Neuronal stem cell (in vitro differentiated cells): Measurements from ENCODE around the gene KPNA3.

Experiments
- DNase-seq: peaks from one replicate; pipeline ENCODE4 v3.0.0-alpha.2; 2013; ENCODE audit warnings: low spot score
- H2AFZ ChIP-seq: one replicate; pipeline ENCODE4 v1.6.1; 2013; ENCODE audit warnings: mild to moderate bottlenecking, low read length, inconsistent platforms
- H2AK5ac ChIP-seq: 2 replicates; pipeline ENCODE4 v1.6.1; 2013; ENCODE audit warnings: low read depth, mild to moderate bottlenecking, inconsistent platforms, low read length, moderate library complexity, mixed read lengths
- H2BK120ac ChIP-seq: 2 replicates; pipeline ENCODE4 v1.6.1; 2013; ENCODE audit warnings: low read depth, mild to moderate bottlenecking, inconsistent platforms, low read length, moderate library complexity, mixed read lengths
- H2BK12ac ChIP-seq: one replicate; pipeline ENCODE4 v1.6.1; 2013; ENCODE audit warnings: low read length, inconsistent platforms
- H2BK15ac ChIP-seq: 2 replicates; pipeline ENCODE4 v1.6.1; 2013; ENCODE audit warnings: mild to moderate bottlenecking, low read length, inconsistent platforms, mixed read lengths
- H2BK5ac ChIP-seq: one replicate; pipeline ENCODE4 v1.6.1; 2013; ENCODE audit warnings: inconsistent platforms, mild to moderate bottlenecking, low read length, moderate library complexity
- H3K14ac ChIP-seq: one replicate; pipeline ENCODE4 v1.6.1; 2013; ENCODE audit warnings: low read length, inconsistent platforms
- H3K18ac ChIP-seq: 2 replicates; pipeline ENCODE4 v1.6.1; 2013; ENCODE audit warnings: low read length, inconsistent platforms
- H3K23ac ChIP-seq: 2 replicates; pipeline ENCODE4 v1.6.1; 2013; ENCODE audit warnings: low read depth, mild to moderate bottlenecking, mixed read lengths, low read length, inconsistent platforms; ENCODE audit not compliant: poor library complexity
- H3K27ac ChIP-seq: replicated peaks from 3 replicates; pipeline ENCODE4 v1.5.1; 2013; ENCODE audit warnings: low read length, inconsistent platforms
- H3K27me3 ChIP-seq, 3 experiments: 2 replicates each; pipeline ENCODE4 v1.6.1; 2013; ENCODE audit warnings: low read length in 3 of 3, mild to moderate bottlenecking in 2 of 3, inconsistent platforms in 1 of 3, low read depth in 1 of 3, mixed read lengths in 1 of 3, moderate library complexity in 1 of 3; ENCODE audit not compliant: control insufficient read depth in 3 of 3, insufficient read depth in 3 of 3
- H3K36me3 ChIP-seq, 2 donors: replicated peaks in 1 of 2; 2 replicates each; pipeline ENCODE4 v1.6.1; 2013; ENCODE audit warnings: low read length in 2 of 2; ENCODE audit not compliant: control insufficient read depth in 2 of 2, insufficient read depth in 2 of 2
- H3K4ac ChIP-seq: 2 replicates; pipeline ENCODE4 v1.6.1; 2013; ENCODE audit warnings: inconsistent platforms, mild to moderate bottlenecking, low read length, moderate library complexity
- H3K4me1 ChIP-seq, 2 donors: 1 replicate in 1 of 2; 2 replicates in 1 of 2; pipeline ENCODE4 v1.6.1; 2013; ENCODE audit warnings: low read length in 2 of 2, low read depth in 1 of 2; ENCODE audit not compliant: control insufficient read depth in 2 of 2, insufficient read depth in 1 of 2
- H3K4me2 ChIP-seq: one replicate; pipeline ENCODE4 v1.6.1; 2013; ENCODE audit warnings: mild to moderate bottlenecking, low read length, inconsistent platforms; ENCODE audit not compliant: insufficient read depth, poor library complexity, severe bottlenecking
- H3K4me3 ChIP-seq, 2 donors: 2 replicates each; pipeline ENCODE4 v1.5.1; 2013; ENCODE audit warnings: low read length in 2 of 2, mild to moderate bottlenecking in 2 of 2, inconsistent platforms in 1 of 2, moderate library complexity in 1 of 2
- H3K79me1 ChIP-seq: one replicate; pipeline ENCODE4 v1.6.1; 2013; ENCODE audit warnings: low read depth, mild to moderate bottlenecking, inconsistent platforms, low read length, moderate library complexity
- H3K9ac ChIP-seq: one replicate; pipeline ENCODE4 v1.6.1; 2013; ENCODE audit warnings: mild to moderate bottlenecking, low read depth, low read length, inconsistent platforms; ENCODE audit not compliant: poor library complexity
- H3K9me3 ChIP-seq, 2 donors: replicated peaks in 1 of 2; 2 replicates each; pipeline versions ENCODE3 to v1.6.1; 2013; ENCODE audit warnings: low read length in 2 of 2, mild to moderate bottlenecking in 2 of 2, inconsistent platforms in 1 of 2, low read depth in 1 of 2, mixed read lengths in 1 of 2, moderate library complexity in 1 of 2; ENCODE audit not compliant: control insufficient read depth in 2 of 2, insufficient read depth in 1 of 2
- H4K8ac ChIP-seq: one replicate; pipeline ENCODE4 v1.6.1; 2013; ENCODE audit warnings: low read depth, mild to moderate bottlenecking, inconsistent platforms, low read length, moderate library complexity
- H4K91ac ChIP-seq: one replicate; pipeline ENCODE4 v1.6.1; 2013; ENCODE audit warnings: low read length, low read depth, mild to moderate bottlenecking, inconsistent platforms; ENCODE audit not compliant: poor library complexity
- WGBS, 2 donors: extraction: QIAGEN DNeasy Blood & Tissue Kit; methylation state at CpG; one replicate each; pipeline ENCODE4 v1.1.7; 2013; ENCODE audit warnings: missing lambda C conversion rate in 2 of 2, mixed read lengths in 1 of 2; ENCODE audit not compliant: insufficient read length in 2 of 2, insufficient replicate concordance in 1 of 2; ENCODE audit errors: extremely low coverage in 2 of 2; 5-methylcytosine and 5-hydroxymethylcytosine counted together

The KPNA3 gene

DNA sequence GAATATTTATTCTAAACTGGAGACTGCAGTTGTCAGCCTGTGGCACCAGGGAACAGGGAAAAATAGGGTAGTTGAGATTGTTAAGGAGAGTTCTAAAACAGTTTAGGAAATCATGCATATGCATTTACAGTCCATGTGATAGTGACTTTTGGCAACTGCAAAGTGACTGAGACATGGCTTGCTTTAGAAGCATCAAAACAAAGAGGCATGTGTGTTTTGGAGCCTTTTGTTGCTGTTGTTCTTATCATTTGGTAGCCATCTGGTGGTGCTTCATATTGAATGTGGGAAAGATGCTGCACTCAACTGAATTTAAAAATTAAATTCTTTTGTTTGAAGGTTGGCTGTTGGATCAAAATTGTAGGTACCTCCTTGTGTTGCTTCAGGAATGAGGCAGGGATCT is 91.0 kb downstream of the KPNA3 start:
- Histone ChIP-seq H3K27me3 (no peaks in the 10 kb centered on the region), H2BK15ac (no peak overlapping the region), H2BK5ac (no peak overlapping the region), H3K9me3 (peaks cover 0 to 5% of the 10 kb centered on the region in 2 donors), H2AK5ac (no peak overlapping the region), H3K4me3 (no peak overlapping the region), H3K14ac (no peak overlapping the region), H4K8ac (no peak overlapping the region), H3K79me1 (no peaks in the 10 kb centered on the region), H3K4ac (no peak overlapping the region), H3K23ac (no peak overlapping the region), H2BK12ac (no peak overlapping the region), H3K4me1 (no peaks in the 10 kb centered on the region), H4K91ac (no peak overlapping the region), H3K9ac (no peak overlapping the region), H2BK120ac (no peak overlapping the region), H3K27ac (no peak overlapping the region), H3K4me2 (no peak overlapping the region), H3K36me3 (peaks cover 5 to 88% of the 10 kb centered on the region in 2 donors), H2AFZ (no peak overlapping the region), H3K18ac (no peak overlapping the region)
- no peak for DNase-seq

DNA sequence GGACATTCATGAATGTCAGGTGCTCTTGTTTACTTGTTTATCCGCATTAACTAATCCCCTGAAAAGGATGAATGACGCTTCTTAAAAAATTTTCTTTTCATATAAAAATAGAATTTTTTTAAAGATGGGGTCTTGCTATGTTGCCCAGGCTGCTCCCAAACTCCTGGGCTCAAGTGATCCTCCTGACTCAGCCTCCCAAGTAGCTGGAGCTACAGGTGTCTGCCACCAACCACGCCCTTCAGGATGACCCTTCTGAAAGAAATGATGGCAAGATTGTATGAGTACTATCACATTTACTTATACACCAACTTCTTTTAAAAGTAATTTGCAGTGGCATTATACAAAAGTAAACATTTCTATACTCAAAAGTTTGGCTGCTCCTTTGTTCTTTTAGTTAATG is 95.0 kb downstream of the KPNA3 start:
- DNase-seq = no peak
- Histone ChIP-seq H2AFZ (no peak overlapping the region), H4K91ac (no peak overlapping the region), H3K4ac (no peak overlapping the region), H2BK120ac (no peak overlapping the region), H4K8ac (no peak overlapping the region), H2BK12ac (no peak overlapping the region), H3K4me2 (no peak overlapping the region), H3K14ac (no peak overlapping the region), H3K18ac (no peak overlapping the region), H3K9ac (no peak overlapping the region), H3K23ac (no peak overlapping the region), H3K27ac (no peak overlapping the region), H3K79me1 (no peaks in the 10 kb centered on the region), H3K4me1 (no peaks in the 10 kb centered on the region), H2BK15ac (no peak overlapping the region), H3K9me3 (peaks cover 0 to 5% of the 10 kb centered on the region in 2 donors), H2BK5ac (no peak overlapping the region), H2AK5ac (no peak overlapping the region), H3K4me3 (no peak overlapping the region), H3K36me3 (peaks cover 5 to 56% of the 10 kb centered on the region in 2 donors), H3K27me3 (no peaks in the 10 kb centered on the region)
- no CpG with 5 or more reads among the region's 3 CpGs for WGBS, 2 donors

DNA sequence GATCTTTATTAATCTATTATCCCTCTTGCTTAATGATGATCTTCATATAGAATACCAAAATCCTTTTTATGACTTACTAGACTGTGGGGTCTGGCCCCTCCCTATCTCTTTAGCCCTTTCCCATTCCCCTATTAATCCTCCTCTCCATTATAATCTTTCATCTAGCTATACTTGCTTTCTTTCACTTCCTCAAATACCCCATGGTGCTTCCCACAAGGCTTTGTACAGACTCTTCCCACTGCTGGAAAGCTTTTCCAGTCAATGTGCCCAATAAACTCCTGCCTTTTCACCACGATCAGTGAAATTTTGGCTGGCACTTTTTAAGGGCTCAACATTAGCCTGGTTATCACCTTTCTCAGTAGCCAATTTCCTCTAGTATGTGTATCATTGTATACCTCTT is 98.0 kb downstream of the KPNA3 start:
- Histone ChIP-seq H2AFZ (no peak overlapping the region), H3K4me1 (no peaks in the 10 kb centered on the region), H3K9me3 (peaks cover 0 to 5% of the 10 kb centered on the region in 2 donors), H3K14ac (no peak overlapping the region), H3K9ac (no peak overlapping the region), H4K91ac (no peak overlapping the region), H3K27me3 (no peaks in the 10 kb centered on the region), H4K8ac (no peak overlapping the region), H3K4me3 (no peak overlapping the region), H3K79me1 (no peaks in the 10 kb centered on the region), H2BK12ac (no peak overlapping the region), H2BK120ac (no peak overlapping the region), H3K27ac (no peak overlapping the region), H2BK5ac (no peak overlapping the region), H3K4me2 (no peak overlapping the region), H2AK5ac (no peak overlapping the region), H3K36me3 (peaks cover 0 to 27% of the 10 kb centered on the region in 2 donors), H3K23ac (no peak overlapping the region), H2BK15ac (no peak overlapping the region), H3K4ac (no peak overlapping the region), H3K18ac (no peak overlapping the region)
- no CpG with 5 or more reads among the region's 1 CpG for WGBS, 2 donors
- no peak for DNase-seq

DNA sequence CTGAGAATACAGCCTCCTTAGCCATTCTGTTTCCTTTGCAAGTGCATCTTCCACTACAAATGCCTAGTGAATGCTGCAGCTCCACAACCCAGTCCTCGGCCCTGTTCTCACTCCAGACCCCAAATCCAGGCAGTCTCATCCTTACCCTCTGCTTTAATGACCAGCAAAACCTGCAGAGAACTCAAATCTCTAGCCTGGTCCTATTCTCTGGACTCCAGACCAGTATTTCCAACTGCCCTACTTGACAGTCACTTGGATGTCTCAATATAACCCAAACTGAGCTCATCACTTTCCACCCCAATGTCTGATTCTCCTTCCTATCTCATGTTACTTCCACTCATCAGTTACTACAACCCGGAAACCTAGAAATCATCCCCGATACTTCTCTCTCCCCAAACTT is 98.6 kb downstream of the KPNA3 start:
- Histone ChIP-seq H3K4me3 (no peak overlapping the region), H3K9ac (no peak overlapping the region), H3K23ac (no peak overlapping the region), H3K27me3 (no peaks in the 10 kb centered on the region), H2BK120ac (no peak overlapping the region), H4K8ac (no peak overlapping the region), H3K36me3 (peaks cover 0 to 29% of the 10 kb centered on the region in 2 donors), H2AFZ (no peak overlapping the region), H2AK5ac (no peak overlapping the region), H3K4me1 (no peaks in the 10 kb centered on the region), H3K27ac (no peak overlapping the region), H3K79me1 (no peaks in the 10 kb centered on the region), H4K91ac (no peak overlapping the region), H3K4me2 (no peak overlapping the region), H3K14ac (no peak overlapping the region), H3K9me3 (peaks cover 0 to 5% of the 10 kb centered on the region in 2 donors), H2BK15ac (no peak overlapping the region), H2BK12ac (no peak overlapping the region), H3K4ac (no peak overlapping the region), H3K18ac (no peak overlapping the region), H2BK5ac (no peak overlapping the region)
- DNase-seq = no peak
- no CpG with 5 or more reads among the region's 3 CpGs for whole genome bisulfite sequencing, 2 donors
